NCI-H446 treated with DMSO at 0.1 percent for 48 hours (cell line): ENCODE data around the gene LMF1.
"Not testable (repeated sequence)": the region's sequence is repeated elsewhere in the genome, so short reads cannot be mapped to it uniquely, and the experiment has no call there.

Experiments used
- DNase-seq: peaks from one replicate; lab custom pipeline; 2025; lab: John Stamatoyannopoulos, UW

Gene LMF1

GRCh38 chr16:867421-868385, 103.1 kb downstream of the LMF1 start:
- DNase-seq = no peak

- no peak for DNase-seq
These were observed 104.4 kb downstream of the LMF1 start for GRCh38 chr16:866252-866896.

- no peak for DNase-seq
These were observed 105.8 kb downstream of the LMF1 start for GRCh38 chr16:865026-865425.

- DNase-seq = no peak
These were observed 109.3 kb downstream of the LMF1 start for GRCh38 chr16:861446-861845.

- DNase-seq = no peak
These were observed 109.9 kb downstream of the LMF1 start for GRCh38 chr16:860891-861290.

- DNase-seq = not testable (repeated sequence)
These were observed 111.8 kb downstream of the LMF1 start for GRCh38 chr16:858971-859370.

- not testable (repeated sequence) for DNase-seq
These were observed 112.3 kb downstream of the LMF1 start for GRCh38 chr16:858441-858840.

- DNase-seq = no peak
These were observed 114.0 kb downstream of the LMF1 start for GRCh38 chr16:856811-857210.

- DNase-seq = no peak
These were observed 114.7 kb downstream of the LMF1 start for GRCh38 chr16:856101-856500.

GRCh38 chr16:855471-855870, 115.3 kb downstream of the LMF1 start:
- DNase-seq = no peak

- no peak for DNase-seq
These were observed 115.9 kb downstream of the LMF1 start for GRCh38 chr16:854808-855410.

- DNase-seq = no peak
These were observed 116.6 kb downstream of the LMF1 start for GRCh38 chr16:853981-854807.

- DNase-seq = no peak
These were observed 117.5 kb downstream of the LMF1 start for GRCh38 chr16:853306-853705.

GRCh38 chr16:852451-853185, 118.2 kb downstream of the LMF1 start:
- no peak for DNase-seq

- no peak for DNase-seq
These were observed 118.9 kb downstream of the LMF1 start for GRCh38 chr16:851871-852270.

- DNase-seq = no peak
These were observed 119.5 kb downstream of the LMF1 start for GRCh38 chr16:851209-851810.

GRCh38 chr16:850668-851067, 120.1 kb downstream of the LMF1 start:
- DNase-seq = no peak

GRCh38 chr16:848510-849253, 122.1 kb downstream of the LMF1 start:
- no peak for DNase-seq

- no peak for DNase-seq
These were observed 122.9 kb downstream of the LMF1 start for GRCh38 chr16:847681-848445.
